Occipital lobe (tissue), 2 donors: ENCODE measurements around the gene DMD. TPM values are rescaled to one million over a fixed set of nuclear protein-coding genes. Genes with fewer than 3 reads are reported as not detected.

ENCODE experiments used
- DNase-seq: peaks from one replicate; lab custom pipeline; 2025; lab: John Stamatoyannopoulos, UW
- total RNA-seq: library from RNA; depleted of rRNA; stranded (reverse); fragments of >200 nt; gene quantifications from one replicate; pipeline ENCODE4 v1.2.3, GENCODE V29; 2014

The DMD gene
- total RNA-seq, 1 donor from 2014 or later: 78.5 TPM

GRCh38 chrX:31371956-31372355 lies 1839.4 kb downstream of the DMD start:
- DNase-seq: no peak

- no peak for DNase-seq
These were observed 1843.5 kb downstream of the DMD start for GRCh38 chrX:31367816-31368215.

- no peak for DNase-seq
These were observed 1845.3 kb downstream of the DMD start for GRCh38 chrX:31366041-31366440.

- no peak for DNase-seq
These were observed 1854.8 kb downstream of the DMD start for GRCh38 chrX:31356275-31357212.

GRCh38 chrX:31355206-31355955 lies 1856.0 kb downstream of the DMD start:
- no peak for DNase-seq

GRCh38 chrX:31353095-31353494 lies 1858.3 kb downstream of the DMD start:
- DNase-seq: no peak

GRCh38 chrX:31350808-31351074 lies 1860.6 kb downstream of the DMD start:
- no peak for DNase-seq

- no peak for DNase-seq
These were observed 1861.8 kb downstream of the DMD start for GRCh38 chrX:31349515-31349914.

- no peak for DNase-seq
These were observed 1870.8 kb downstream of the DMD start for GRCh38 chrX:31340587-31340986.

GRCh38 chrX:31338991-31339350 lies 1872.4 kb downstream of the DMD start:
- no peak for DNase-seq

GRCh38 chrX:31337332-31337731 lies 1874.0 kb downstream of the DMD start:
- no peak for DNase-seq

- no peak for DNase-seq
These were observed 1874.9 kb downstream of the DMD start for GRCh38 chrX:31336419-31336818.

GRCh38 chrX:31334997-31335396 lies 1876.4 kb downstream of the DMD start:
- DNase-seq: no peak

GRCh38 chrX:31333165-31333831 lies 1878.1 kb downstream of the DMD start:
- DNase-seq: no peak

- no peak for DNase-seq
These were observed 1879.4 kb downstream of the DMD start for GRCh38 chrX:31331928-31332327.

GRCh38 chrX:31331015-31331414 lies 1880.3 kb downstream of the DMD start:
- DNase-seq: no peak

GRCh38 chrX:31329298-31329697 lies 1882.1 kb downstream of the DMD start:
- DNase-seq: no peak

GRCh38 chrX:31323658-31324057 lies 1887.7 kb downstream of the DMD start:
- DNase-seq: no peak

GRCh38 chrX:31320740-31321139 lies 1890.6 kb downstream of the DMD start:
- DNase-seq: no peak

- no peak for DNase-seq
These were observed 1891.8 kb downstream of the DMD start for GRCh38 chrX:31319586-31319985.

- no peak for DNase-seq
These were observed 1892.5 kb downstream of the DMD start for GRCh38 chrX:31318866-31319265.

- DNase-seq: no peak
These were observed 1894.9 kb downstream of the DMD start for GRCh38 chrX:31316340-31316991.
